NCI-H526 treated with DMSO at 0.1 percent for 48 hours (cell line): ENCODE results near the gene STPG1.
A peak's percentile ranks its signal among the peaks of the same experiment; 100 is the strongest.
"Not testable (repeated sequence)": the region's sequence is repeated elsewhere in the genome, so short reads cannot be mapped to it uniquely, and the experiment has no call there.

ENCODE experiments used
- DNase-seq: peaks from one replicate; lab custom pipeline; 2025; lab: John Stamatoyannopoulos, UW

The STPG1 gene

DNA sequence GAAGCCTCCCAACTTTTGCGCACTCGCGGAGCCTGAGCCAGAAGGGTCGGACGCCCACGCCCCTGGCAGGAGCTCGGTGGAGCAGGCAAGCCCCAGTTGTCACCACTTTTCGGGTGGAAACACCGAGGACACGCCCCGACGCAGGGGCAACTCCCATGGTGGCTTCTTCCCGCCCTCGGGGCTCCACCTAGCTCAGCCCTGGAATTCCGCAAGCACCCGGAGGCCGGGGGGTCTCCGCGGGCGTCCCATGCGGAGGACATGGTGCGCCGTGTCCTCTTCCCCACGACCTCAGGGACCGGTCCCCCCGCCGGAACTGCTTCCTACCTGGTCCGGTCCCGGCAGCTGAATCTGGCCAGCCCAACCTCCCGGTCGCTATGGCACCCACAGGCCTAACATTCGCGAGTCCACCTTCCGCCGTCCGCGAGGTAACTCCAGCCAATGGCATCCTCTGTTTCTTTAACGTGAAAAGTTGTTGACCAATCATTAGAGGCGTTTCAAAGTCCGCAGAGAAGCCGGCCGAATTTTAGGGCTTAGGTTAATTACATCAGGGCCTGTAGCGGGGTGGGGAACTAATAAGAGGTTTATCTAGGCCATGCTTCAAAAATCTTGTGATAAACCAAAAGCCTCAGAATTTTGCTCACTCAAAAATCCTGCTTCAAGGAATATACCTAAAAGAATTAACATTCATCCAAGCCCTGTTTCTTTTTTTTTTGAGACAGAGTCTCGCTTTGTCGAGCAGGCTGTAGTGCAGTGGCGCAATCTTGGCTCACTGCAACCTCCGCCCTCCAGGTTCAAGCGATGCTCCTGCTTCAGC lies at the start of gene STPG1:
Gene STPG1, minus strand, starts transcription at position 433 of the 814 bp plus-strand sequence. CDS start 12,394 bp downstream, outside the sequence.
- no peak for DNase-seq

- DNase-seq: not testable (repeated sequence)
Measured at GRCh38 chr1:24462128-24462527, 48.5 kb upstream of the STPG1 start.

- DNase-seq: no peak
Measured at GRCh38 chr1:24459551-24460266, 46.1 kb upstream of the STPG1 start.

DNA sequence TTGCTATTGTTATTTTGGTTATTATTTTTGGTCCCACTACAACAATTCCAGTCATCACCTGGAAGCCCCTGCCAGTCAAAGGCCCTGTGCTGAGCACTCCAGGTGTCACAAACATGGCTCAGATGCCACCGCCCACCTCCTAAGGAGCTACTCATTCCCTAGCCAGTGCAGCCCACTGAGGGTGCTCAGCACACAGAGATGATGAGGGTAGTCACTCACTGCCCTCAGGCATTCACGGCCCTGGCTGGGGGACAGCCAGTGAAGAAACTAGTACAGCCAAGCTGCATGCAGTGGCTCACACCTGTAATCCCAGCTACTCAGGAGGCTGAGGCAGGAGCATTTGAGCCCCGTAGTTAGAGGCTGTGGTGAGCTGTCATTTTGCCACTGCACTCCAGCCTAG lies 44.3 kb upstream of the STPG1 start:
- no peak for DNase-seq

DNA sequence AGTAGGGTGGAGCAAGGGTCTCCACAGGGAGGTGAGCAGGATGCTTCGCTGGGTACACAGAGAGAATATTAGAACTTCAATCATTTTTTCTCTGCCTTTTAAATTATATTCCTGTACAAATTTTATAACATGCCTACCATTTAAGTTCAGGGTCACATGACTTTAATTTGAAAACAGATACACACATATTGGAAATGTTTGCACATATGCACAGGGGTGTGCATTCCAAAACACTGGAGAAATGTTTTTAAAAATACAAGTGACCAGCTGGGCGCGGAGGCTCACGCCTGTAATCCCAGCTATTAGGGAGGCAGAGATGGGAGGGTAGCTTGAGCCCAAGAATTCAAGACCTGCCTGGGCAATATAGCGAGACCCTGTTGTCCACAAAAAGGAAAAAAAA lies 41.7 kb upstream of the STPG1 start:
- DNase-seq: no peak

DNA sequence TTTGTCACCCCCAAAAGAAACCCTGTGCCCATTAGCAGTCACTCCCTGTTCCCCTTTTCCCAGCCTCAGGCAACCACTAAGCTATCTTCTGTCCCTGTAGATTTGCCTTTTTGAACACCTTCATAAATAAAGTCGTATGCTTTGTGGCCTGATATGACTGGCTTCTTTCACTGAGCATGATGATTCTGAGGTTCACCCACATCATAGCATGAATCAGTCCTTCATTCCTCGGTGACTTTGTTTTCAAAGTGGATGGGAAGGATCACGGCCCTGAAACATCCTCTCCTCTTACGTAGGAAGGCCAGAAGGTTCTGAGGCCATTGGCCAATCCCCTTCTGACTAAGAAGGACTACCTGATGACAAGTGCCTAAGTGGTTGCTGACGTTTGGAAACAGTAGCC lies 41.1 kb upstream of the STPG1 start:
- DNase-seq: no peak

DNA sequence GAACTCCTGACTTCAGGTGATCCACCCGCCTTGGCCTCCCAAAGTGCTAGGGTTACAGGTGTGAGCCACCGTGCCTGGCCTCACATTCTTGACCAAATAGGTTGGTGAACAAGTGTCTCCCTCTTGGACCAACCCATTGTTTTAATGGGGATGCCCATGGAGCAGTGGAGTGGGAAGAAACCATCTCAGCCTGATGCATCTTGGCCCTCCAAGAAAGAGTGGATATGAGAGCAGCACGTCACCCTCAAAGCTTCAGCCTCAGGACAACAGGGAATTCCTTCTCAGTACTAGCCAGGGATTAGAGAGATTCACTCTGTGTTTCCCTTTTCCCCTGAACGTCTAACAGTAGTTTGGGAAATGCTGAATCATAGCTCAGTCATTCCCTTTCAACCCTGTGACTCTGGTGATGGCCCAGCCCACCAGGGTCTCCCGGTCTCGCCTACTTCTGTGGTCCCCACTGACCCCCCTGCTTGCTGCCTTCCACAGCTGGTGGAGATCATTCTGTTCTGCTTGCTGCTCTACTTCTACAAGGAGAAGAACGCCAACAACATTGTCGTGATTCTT lies 39.4 kb upstream of the STPG1 start:
- DNase-seq: no peak

- DNase-seq: no peak
Measured at GRCh38 chr1:24451746-24452145, 38.2 kb upstream of the STPG1 start.

- no peak for DNase-seq
Measured at GRCh38 chr1:24450857-24451397, 37.3 kb upstream of the STPG1 start.

DNA sequence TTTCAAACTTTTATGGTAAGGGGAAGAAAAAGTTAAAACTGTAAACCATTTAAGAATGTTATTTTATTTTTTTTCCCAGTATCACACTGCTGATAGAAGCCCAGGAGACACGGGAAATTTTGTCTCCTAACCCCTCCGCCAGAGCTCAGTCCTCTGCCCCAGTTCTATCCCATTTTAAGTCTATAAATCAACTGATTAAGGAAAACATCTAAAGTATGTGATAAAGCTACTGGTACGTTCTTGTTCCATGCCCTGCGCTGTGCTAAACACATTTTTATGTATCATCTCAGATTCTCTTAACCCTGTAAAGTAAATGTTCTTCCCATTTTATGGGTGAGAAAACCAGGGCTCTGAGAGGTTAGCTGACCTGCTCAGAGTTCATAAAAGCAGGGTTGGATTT lies 36.7 kb upstream of the STPG1 start:
- DNase-seq: no peak

DNA sequence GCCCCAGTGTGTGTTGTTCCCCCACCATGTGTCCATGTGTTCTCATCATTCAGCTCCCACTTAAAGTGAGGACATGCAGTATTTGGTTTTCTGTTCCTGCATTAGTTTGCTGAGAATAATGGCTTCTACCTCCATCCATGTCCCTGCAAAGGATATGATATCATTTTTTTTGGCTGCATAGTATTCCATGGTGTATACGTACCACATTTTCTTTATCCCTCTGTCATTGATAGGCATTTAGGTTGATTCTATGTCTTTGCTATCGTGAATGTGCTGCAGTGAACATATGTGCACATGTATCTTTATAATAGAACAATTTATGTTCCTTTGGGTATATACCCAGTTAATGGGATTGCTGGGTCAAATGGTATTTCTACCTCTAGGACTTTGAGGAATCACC lies 32.9 kb upstream of the STPG1 start:
- not testable (repeated sequence) for DNase-seq

DNA sequence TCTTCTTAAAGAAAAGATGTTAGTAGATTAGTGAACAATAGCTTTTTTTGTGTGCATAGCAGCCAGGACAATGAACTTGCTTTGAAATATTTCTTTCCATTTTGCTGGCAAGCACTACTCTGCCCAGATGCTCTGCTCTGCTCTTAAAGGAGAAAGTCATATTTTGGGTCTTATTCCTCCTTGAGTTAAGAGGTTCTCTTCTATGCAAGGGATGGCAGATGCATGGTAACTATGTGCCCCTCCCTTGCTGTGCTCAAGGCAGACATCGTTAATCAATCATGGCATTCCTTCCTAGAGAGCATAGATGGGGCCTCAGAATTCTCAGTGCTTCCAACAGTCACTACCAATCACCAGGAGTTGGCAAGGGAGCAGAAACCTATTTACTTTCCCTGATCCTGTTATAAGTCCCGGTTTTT lies 29.7 kb upstream of the STPG1 start:
- DNase-seq: no peak

- no peak for DNase-seq
Measured at GRCh38 chr1:24442764-24443163, 29.2 kb upstream of the STPG1 start.

- DNase-seq: no peak
Measured at GRCh38 chr1:24441996-24442668, 28.6 kb upstream of the STPG1 start.

DNA sequence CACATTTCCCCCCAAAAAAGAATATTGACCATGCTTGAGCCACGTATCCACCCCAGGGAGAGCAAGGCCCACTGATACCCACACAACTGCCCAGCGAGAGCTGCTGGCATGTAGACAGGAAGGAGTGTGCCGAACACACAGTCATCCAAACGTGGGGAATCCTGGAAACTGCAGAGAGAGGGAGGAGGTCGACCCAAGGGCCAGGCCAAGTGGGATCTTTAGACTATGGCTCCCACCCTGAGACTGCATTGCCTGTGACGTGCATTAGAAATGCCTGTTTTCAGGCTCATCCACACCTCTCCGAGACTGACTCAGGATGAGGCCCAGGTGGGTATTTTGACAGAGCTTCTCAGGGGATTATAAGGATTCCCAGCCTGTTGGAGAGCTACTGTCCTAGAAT lies 27.9 kb upstream of the STPG1 start:
- no peak for DNase-seq

- no peak for DNase-seq
Measured at GRCh38 chr1:24440436-24440835, 26.9 kb upstream of the STPG1 start.

GRCh38 chr1:24438423-24438901 lies 24.9 kb upstream of the STPG1 start:
- DNase-seq: peak; percentile 7

DNA sequence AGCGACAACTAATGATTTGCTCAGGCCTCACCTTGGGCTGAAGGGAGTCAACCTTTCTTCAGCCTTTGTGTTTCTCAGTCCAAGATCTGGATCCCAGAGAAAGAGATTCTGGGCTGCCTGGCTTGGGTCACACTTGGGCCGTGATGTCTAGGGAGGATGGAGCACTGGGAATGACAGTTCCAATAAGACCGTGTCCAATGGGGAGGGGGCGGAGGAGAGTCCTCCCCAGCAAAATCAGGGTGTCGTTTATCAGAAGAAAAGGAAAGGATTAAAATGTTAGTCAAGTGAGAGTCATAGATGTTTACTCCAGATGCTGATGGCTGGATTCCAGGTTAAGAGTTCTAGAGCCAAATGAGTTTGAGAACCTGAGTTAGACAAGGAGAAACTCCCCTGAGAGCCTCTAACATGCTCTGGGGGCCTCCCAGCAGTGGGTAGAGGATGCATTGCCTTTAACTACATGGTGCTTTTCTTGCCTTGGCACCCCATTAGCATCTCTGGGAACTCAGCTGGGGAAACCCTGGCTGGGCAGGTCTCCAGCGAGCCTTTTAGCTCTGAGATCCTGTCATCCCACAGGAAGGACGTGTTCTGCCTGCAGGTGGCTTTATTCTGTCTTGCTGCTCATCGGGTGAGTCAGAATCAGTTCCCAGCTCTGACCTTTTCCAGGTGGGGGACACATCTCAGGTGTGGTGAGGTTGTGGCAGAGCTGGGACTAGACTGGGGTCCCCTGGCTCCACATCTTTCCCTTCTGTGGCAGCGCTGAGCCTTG lies 24.2 kb upstream of the STPG1 start:
- DNase-seq: no peak

DNA sequence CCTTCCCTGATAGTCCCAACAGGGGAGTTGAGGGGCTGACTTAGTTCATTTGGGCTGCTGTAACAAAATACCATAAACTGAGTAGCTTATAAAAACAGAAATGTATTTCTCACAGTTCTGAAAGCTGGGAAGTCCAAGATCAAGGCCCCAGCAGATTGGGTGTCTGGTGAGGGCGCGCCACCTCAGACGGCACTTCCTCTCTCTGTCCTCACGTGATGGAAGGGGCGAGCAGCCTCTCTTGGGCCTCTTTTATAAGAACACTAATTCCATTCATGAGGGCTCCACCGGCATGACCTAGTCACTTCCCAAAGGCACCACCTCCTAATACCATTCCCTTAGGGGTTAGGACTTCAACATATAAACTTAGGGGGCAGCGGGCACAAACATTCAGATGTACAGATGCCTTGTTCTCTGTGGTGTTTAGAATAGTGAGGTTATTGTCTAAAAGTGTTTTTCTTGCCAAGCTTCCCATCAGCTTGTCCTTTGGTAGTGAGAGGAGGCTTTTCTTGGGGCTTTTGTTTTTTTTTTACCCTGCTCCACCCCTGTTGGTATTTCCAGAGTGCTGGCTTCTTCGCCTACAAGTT lies 22.3 kb upstream of the STPG1 start:
- no peak for DNase-seq

DNA sequence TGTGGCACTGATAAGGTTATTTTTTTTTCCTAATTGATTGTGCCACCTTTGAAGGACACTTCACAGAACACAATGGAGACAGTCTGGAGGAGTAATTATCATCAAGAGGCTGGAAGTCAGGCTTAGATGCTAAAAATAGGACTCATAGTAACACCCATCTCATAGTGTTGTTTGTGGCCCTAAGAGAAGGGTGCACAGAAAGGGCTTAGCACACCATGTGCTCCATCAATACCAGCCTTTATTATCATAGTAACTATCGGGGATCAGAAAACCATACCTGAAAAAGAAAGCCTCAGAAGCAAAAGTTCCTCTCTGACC lies 13.9 kb upstream of the STPG1 start:
- no peak for DNase-seq
